PFSK-1 (cell line): ENCODE results near the gene MYMK.

Source experiments
- FOXP2 ChIP-seq: optimal IDR thresholded peaks from 2 replicates; pipeline ENCODE3; 2011; ENCODE audit warnings: borderline replicate concordance, control low read depth, inconsistent platforms; ENCODE audit not compliant: insufficient read depth; ENCODE audit errors: extremely low read length, extremely low read depth
- POLR2AphosphoS5 ChIP-seq: IDR thresholded peaks from 2 replicates; pipeline ENCODE4 v1.6.1; 2012; ENCODE audit warnings: low read depth, mild to moderate bottlenecking, control low read depth, low read length, moderate library complexity
- REST ChIP-seq, 2 experiments: IDR thresholded peaks; 2 replicates each; pipeline versions ENCODE4 v1.6.1 to v1.8.0; 2011 to 2012; ENCODE audit warnings: low read depth in 2 of 2, low read length in 2 of 2, control low read depth in 1 of 2, inconsistent platforms in 1 of 2, mild to moderate bottlenecking in 1 of 2, moderate library complexity in 1 of 2; ENCODE audit not compliant: insufficient read depth in 1 of 2
- SIN3A ChIP-seq: IDR thresholded peaks from 2 replicates; pipeline ENCODE4 v1.6.1; 2012; ENCODE audit warnings: mild to moderate bottlenecking, low read length, moderate library complexity, borderline replicate concordance; ENCODE audit not compliant: insufficient read depth
- TAF1 ChIP-seq: IDR thresholded peaks from 2 replicates; pipeline ENCODE4 v1.6.1; 2012; ENCODE audit warnings: low read length, control low read depth, borderline replicate concordance; ENCODE audit not compliant: insufficient read depth

MYMK gene

DNA sequence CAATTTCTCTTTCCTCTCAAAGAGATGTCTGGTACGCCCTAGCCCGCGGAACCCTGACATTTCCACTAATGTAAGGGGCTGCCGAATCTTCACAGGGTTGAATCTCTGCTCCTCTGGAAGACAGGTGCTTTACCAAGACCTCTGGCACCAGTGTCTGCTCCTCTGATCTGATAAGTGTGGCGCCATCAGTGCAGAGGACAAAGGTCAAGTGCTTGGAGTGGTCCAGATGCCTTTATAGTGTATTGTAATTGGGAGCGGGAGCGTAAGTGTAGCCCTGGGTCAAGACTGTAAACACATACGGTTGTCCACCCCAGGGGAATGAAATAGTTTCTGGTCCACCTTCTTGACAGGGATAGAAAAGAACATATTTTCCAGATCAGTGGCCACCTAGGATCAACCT lies 27.5 kb upstream of the MYMK start:
- TF ChIP-seq FOXP2 (no peak), POLR2AphosphoS5 (no peak), SIN3A (no peak), TAF1 (no peak), REST (IDR thresholded peaks at IDR 0.05; ENCODE audit: insufficient read depth in 1 of 2, low read depth in 2 of 2, low read length in 2 of 2) (no peak)

DNA sequence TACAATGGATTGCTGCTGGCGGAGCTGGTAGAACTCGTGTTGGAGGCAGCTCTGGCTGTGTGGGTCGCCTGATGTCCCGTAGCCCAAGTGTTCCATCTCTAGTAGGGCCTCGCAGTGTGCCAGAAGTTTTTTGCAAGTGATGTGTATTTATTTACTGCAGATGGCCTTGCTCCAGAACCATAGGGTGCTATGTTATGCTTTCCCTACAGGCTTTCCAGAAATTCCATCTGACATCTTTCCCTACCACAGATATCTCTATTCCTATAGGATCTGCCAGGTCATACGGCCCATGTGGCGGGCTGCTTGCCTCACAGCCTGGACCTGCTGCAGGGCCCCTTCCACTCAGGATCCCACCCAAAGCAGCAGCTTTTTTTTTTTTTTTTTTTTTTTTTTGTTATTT lies 26.7 kb upstream of the MYMK start:
- TF ChIP-seq REST (IDR thresholded peaks at IDR 0.05; ENCODE audit: insufficient read depth in 1 of 2, low read depth in 2 of 2, low read length in 2 of 2) (no peak), SIN3A (no peak), FOXP2 (no peak)

- TF ChIP-seq SIN3A (no peak), TAF1 (no peak), POLR2AphosphoS5 (no peak), REST (IDR thresholded peaks at IDR 0.05; ENCODE audit: insufficient read depth in 1 of 2, low read depth in 2 of 2, low read length in 2 of 2) (no peak), FOXP2 (no peak)
Measured at GRCh38 chr9:133547116-133547515, 22.4 kb upstream of the MYMK start.

DNA sequence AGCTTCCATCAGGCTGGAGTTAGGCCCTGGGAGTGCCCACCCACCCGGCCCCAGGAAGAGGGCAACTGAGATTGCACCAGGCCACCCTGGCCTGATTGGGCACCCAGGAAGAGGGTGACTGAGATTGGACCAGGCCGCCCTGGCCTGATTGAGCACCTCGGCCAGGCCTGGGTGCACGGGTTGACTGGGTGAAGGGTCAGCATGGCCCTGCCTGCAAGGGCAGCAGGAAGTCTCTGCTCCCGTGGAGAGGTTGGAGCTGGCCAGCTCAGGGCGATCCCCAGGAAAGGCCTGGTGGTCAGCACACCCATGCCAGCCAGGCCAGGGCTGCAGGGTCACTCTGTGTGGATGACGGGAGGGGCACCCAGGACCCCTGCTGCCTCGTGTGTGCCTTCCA lies 21.5 kb upstream of the MYMK start:
- TF ChIP-seq SIN3A (no peak), TAF1 (no peak), FOXP2 (no peak), REST (IDR thresholded peaks at IDR 0.05; ENCODE audit: insufficient read depth in 1 of 2, low read depth in 2 of 2, low read length in 2 of 2) (no peak), POLR2AphosphoS5 (no peak)

GRCh38 chr9:133545494-133546286 lies 20.9 kb upstream of the MYMK start:
- TF ChIP-seq REST (IDR thresholded peaks at IDR 0.05; ENCODE audit: insufficient read depth in 1 of 2, low read depth in 2 of 2, low read length in 2 of 2), result no peak
- no peak for TF ChIP-seq POLR2AphosphoS5
- no peak for TF ChIP-seq FOXP2
- TF ChIP-seq TAF1, result no peak
- TF ChIP-seq SIN3A, result no peak
